HG03280 (cell line): ENCODE results near the gene RICTOR.
"Not testable (repeated sequence)": the region's sequence is repeated elsewhere in the genome, so short reads cannot be mapped to it uniquely, and the experiment has no call there.

Experiments
- ATAC-seq: cut with Tn5 transposase; IDR thresholded peaks from one replicate; pipeline ENCODE4 v1.9.1; 2021; ENCODE audit warnings: mild to moderate bottlenecking, moderate library complexity; ENCODE audit not compliant: unreplicated experiment

Gene RICTOR

GRCh38 chr5:39013938-39014337 lies 60.3 kb downstream of the RICTOR start:
- ATAC-seq = no peak

- not testable (repeated sequence) for ATAC-seq
These were observed 63.2 kb downstream of the RICTOR start for GRCh38 chr5:39010958-39011357.

DNA sequence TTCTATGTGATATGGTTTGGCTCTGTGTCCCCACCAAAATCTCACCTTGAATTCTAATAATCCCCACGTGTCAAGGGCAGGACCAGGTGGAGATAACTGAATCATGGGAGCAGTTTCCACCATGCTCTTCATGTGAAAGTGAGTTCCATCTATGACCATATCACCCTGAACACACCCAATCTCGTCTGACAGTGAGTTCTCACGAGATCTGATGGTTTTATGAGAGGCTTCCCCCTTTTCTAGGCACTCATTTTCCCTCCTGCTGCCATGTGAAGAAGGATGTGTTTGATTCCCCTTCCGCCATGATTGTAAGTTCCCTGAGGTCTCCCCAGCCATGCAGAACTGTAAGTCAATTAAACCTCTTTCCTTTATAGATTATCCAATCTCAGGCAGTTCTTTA lies 64.2 kb downstream of the RICTOR start:
- ATAC-seq = no peak

DNA sequence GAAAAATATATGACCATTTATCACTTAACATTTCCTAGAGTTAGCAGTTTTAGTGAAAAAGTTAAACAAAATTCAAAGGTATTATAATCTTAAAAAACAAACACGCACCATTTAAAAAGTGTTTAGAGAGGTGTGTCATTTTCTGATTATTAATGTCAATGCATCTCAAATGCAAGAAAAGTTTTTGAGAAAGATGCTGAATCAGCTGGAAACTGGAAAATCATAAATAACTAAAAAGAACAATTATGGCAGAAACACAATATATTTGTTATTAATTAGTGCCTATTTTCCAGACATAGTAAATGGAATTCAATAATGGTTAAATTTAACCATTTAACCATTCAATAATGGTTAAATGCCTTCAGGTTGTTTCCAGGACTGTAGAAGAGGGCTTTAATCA lies 64.9 kb downstream of the RICTOR start:
- no peak for ATAC-seq

GRCh38 chr5:39006650-39007049 lies 67.5 kb downstream of the RICTOR start:
- no peak for ATAC-seq

DNA sequence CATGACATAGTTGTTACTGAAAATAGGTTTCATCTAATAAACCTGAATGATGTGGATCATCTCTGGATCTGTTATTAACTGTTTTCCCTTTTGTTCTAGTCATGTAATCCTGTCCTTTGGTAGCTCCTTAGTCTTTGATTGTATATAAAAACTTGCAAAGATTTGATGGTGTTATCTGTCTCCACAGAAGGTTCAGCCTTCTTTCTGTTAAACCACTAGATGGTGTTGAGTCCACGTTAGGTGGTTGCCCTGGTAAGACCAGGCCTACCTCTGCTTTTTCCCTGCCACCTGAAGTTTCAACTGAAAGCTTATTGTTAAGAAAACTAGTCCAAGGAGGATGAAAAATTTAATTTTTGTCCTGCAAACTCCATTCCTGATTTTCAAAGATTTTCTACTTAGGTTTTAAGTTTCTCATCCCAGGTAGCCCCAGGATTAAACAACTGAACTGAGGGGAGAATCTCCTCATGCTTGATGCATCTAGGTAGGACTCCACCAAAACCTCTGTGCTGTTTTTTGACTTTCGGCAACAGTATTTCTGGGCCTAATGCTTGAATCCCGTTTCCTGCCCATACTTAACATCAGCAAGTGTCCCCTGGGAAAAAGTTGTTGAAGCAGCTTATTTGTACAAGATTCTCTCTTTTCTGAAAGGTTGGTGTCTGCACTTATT lies 68.5 kb downstream of the RICTOR start:
- ATAC-seq = no peak

DNA sequence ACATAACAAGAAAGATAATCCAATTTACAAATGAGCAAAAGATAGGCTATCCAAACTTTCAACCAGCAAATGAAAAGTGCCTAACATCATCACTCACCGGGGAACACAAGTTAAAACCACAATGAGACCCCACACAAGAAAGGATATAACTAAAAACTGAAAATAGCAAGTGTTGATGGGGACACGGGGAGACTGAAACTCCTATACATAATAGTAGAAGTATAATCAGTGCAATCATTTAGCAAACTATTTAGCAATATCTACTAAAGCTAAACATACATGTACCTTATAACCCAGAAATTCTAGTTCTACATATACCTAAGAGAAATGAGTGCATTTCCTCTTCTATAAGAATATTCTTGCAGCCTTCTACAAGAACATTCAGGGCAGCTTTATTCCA lies 72.5 kb downstream of the RICTOR start:
- ATAC-seq = no peak

DNA sequence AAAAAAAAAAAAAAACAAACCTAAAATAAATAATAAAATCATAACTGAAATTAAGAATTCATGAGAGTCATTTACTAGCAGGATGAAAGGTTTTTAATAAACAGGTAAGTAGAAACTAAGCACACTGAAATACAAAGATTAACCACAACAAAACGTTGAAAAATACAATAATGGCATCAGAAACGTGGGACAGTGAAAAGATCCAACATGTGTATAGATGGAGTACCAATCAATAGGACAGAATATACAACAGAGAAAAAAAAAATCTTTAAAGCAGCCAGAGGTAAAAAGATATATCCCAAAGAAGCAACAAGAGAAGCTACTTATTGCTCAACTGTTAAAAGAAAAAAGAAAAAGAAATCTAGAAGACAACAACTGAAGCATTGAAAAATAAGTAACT lies 75.2 kb downstream of the RICTOR start:
- no peak for ATAC-seq

GRCh38 chr5:38997591-38997990 lies 76.6 kb downstream of the RICTOR start:
- no peak for ATAC-seq

DNA sequence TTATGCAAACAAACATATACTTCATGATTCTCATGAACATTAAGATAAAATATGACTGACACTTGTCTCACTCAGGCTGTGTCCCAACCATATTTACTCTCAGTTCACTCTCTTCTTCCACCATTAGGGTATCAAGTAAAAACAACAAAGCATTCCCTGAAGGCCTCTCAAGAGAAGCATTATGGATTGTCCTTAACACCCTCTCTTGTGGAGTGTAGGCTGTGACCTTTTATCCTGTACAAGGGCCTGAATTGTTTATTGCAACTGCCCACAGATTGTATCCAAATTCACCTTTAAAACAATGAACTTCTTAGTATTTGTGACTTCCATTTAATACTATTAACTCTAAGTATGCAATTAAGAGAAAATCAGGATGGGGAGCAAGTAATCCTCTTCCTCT lies 78.1 kb downstream of the RICTOR start:
- no peak for ATAC-seq

- ATAC-seq = no peak
These were observed 79.8 kb downstream of the RICTOR start for GRCh38 chr5:38994324-38994927.

- not testable (repeated sequence) for ATAC-seq
These were observed 84.1 kb downstream of the RICTOR start for GRCh38 chr5:38989974-38990719.

GRCh38 chr5:38985909-38986452 lies 88.2 kb downstream of the RICTOR start:
- no peak for ATAC-seq

GRCh38 chr5:38979535-38979934 lies 94.7 kb downstream of the RICTOR start:
- no peak for ATAC-seq

GRCh38 chr5:38978036-38978435 lies 96.2 kb downstream of the RICTOR start:
- ATAC-seq = no peak

- ATAC-seq = no peak
These were observed 105.5 kb downstream of the RICTOR start for GRCh38 chr5:38968665-38969064.

GRCh38 chr5:38961691-38962090 lies 112.5 kb downstream of the RICTOR start:
- no peak for ATAC-seq

DNA sequence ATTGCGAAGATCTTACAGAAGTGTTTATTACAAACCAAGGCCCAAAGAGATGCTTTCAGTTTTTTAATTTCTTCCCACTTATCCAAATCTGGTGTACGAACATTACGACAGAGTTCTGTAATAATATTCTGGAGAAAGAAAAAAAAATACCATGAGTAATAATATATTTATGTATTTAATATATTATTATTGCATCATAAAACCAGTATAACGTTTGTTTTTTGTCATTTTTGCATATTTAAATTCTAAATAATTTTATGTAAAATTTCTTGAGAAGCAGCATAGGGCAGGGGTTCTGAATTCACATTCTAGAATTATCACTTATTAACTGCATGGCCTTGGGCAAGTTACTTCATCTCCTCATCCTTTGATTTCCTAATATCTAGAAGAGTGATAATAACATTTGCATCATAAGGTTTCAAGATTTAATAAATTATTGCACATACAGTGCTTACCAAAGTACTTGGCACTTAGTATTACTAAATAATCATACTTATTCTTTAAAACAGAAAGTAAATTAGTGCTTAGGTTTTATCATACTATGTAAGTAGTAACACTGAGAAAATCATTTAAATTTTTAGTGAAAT lies 120.7 kb downstream of the RICTOR start:
- ATAC-seq = no peak

GRCh38 chr5:38948501-38948900 lies 125.7 kb downstream of the RICTOR start:
- no peak for ATAC-seq

GRCh38 chr5:38944282-38944681 lies 129.9 kb downstream of the RICTOR start:
- ATAC-seq = no peak

- no peak for ATAC-seq
These were observed 132.3 kb downstream of the RICTOR start for GRCh38 chr5:38941912-38942311.
